Fibroblast of pulmonary artery (primary cell): ENCODE data around the gene SLC16A11.
A peak's percentile ranks its signal among the peaks of the same experiment; 100 is the strongest.

Experiments used
- DNase-seq: peaks from one replicate; pipeline ENCODE4 v3.0.0-alpha.2; 2010; ENCODE audit warnings: low read depth
- H3K4me3 ChIP-seq: replicated peaks from 2 replicates; pipeline ENCODE4 v1.5.1; 2011; ENCODE audit warnings: low read depth, mild to moderate bottlenecking, control low read depth, low read length, moderate library complexity
- TF ChIP-seq, protein P1 (sequence below): IDR thresholded peaks from 2 replicates; pipeline ENCODE4 v1.5.1; 2011; ENCODE audit warnings: mild to moderate bottlenecking, control low read depth, low read length, inconsistent platforms; ENCODE audit errors: missing control alignments

SLC16A11 gene

DNA sequence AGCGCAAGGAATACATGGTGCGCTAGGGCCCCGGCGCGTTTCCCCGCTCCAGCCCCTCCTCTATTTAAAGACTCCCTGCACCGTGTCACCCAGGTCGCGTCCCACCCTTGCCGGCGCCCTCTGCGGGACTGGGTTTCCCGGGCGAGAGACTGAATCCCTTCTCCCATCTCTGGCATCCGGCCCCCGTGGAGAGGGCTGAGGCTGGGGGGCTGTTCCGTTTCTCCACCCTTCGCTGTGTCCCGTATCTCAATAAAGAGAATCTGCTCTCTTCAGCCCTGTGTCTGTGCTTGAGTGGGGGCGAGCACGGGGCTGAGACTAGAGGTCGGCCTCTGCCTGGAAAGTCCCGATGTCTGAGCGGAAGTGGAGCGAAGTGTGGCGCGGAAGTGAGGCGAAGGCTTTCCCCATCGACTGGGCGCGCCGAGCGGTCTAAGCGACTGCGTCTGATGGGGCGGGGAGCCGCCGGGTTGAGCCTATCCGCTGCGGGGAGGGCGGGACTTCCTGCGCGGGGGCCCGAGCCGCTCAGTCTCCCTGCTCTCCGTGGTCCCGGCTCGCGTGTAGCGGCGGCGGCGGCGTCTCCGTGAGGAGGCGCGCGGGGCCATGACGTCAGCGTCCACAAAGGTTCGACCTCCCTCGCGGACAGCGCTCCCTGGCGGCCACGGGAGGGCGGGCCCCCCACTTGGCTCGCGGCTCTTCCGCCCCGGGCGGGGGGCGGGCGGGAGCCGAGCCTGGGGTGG lies 29.5 kb downstream of the SLC16A11 start:
- TF ChIP-seq, protein P1, sequence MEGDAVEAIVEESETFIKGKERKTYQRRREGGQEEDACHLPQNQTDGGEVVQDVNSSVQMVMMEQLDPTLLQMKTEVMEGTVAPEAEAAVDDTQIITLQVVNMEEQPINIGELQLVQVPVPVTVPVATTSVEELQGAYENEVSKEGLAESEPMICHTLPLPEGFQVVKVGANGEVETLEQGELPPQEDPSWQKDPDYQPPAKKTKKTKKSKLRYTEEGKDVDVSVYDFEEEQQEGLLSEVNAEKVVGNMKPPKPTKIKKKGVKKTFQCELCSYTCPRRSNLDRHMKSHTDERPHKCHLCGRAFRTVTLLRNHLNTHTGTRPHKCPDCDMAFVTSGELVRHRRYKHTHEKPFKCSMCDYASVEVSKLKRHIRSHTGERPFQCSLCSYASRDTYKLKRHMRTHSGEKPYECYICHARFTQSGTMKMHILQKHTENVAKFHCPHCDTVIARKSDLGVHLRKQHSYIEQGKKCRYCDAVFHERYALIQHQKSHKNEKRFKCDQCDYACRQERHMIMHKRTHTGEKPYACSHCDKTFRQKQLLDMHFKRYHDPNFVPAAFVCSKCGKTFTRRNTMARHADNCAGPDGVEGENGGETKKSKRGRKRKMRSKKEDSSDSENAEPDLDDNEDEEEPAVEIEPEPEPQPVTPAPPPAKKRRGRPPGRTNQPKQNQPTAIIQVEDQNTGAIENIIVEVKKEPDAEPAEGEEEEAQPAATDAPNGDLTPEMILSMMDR: peak; percentile 34
- H3K4me3 ChIP-seq: peak overlapping the region; percentile 88
- peak; percentile 97 for DNase-seq

DNA sequence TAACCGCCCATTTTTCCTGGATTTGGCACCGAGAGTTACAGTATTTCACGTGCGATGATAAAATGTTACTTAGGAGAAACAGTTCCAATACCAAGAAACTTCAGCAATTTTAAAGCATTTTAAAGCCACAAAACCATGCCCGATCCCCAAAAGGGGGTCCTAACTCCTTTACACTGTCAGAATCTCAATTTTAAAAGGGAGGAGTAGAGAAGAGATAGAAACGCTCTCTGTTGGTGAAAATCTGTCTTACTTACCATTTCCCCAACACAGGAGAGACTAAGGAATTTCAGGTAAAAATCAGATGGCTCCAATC lies 32.0 kb downstream of the SLC16A11 start:
- H3K4me3 ChIP-seq: peak overlapping the region; percentile 88
- TF ChIP-seq, protein P1: no peak
- no peak for DNase-seq

DNA sequence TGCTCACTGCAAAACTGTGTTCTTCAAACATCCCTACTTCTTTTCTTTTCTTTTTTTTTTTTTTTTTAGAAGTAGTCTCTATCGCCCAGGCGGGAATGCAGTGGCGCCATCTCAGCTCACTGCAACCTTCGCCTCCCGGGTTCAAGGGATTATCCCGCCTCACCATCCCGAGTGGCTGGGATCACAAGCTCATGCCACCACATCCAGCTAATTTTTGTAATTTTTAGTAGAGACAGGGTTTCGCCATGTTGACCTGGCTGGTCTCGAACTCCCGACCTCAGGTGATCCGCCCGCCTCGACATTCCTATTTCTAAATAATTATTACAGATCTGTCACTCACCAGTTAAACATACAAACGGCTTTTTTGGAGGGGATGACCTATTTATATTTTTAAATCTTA lies 32.5 kb downstream of the SLC16A11 start:
- peak overlapping the region; percentile 88 for H3K4me3 ChIP-seq
- no peak for DNase-seq
- TF ChIP-seq, protein P1: no peak

DNA sequence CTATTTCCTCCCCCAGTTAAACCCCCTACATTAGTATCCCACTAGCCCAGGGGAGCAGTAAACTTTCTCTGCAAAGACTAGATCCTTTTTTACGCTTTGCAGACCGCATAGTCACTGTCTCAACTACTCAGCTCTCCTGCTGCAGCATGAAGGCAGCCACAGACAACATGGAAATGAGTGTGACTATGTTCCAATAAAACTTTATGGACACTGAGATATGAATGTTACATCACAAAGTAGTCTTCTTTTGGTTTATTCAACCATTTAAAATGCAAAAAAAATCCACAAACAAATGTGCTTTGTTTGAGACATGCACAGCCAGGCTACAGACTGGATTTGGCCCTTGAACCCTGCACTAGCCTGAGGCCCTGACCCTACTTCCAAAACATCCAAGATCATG lies 33.4 kb downstream of the SLC16A11 start:
- H3K4me3 ChIP-seq: peak overlapping the region; percentile 88
- no peak for DNase-seq
- TF ChIP-seq, protein P1: no peak

DNA sequence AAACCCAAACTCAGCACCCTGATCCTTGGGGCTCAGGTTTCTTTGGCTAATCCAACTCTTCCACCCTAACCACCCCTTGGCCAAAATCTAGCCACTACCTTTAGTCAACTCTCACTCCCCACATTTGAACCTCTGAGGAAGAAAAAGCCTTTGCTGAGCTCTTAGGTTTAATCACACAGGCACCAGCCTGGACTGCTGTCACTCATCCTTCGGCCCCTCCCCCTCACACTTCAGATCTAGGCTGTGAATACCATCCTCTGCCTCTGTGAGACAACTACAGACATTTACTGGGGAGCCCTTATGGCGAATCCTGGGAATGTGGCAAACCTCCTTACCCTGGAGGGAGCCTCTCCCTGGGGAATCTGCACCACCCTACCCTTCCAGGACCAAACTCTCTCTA lies 36.7 kb downstream of the SLC16A11 start:
- TF ChIP-seq, protein P1: no peak
- H3K4me3 ChIP-seq: no peak overlapping the region
- no peak for DNase-seq

DNA sequence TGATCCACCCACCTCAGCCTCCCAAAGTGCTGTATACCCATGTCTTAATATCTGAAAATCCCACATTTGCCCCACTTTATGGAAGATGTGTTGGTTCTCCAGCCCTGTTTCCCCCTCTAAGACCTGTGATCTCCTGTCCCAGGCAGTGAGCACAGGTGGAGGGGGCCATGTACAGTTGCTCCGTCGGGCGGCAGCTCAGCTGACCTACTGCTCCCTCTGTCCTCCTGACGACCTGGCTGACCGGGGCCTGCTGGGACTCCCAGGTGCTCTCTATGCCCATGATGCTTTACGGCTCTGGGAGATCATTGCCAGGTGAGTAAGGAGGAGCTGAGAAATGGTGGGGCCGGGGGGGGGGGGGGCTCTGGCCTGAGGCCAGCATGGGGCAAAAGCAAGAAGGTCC lies 38.2 kb downstream of the SLC16A11 start:
- TF ChIP-seq, protein P1: no peak
- DNase-seq: no peak
- no peak overlapping the region for H3K4me3 ChIP-seq
